IMR-90 (cell line): ENCODE results near the gene TUBGCP6.

Experiments used
- CTCF ChIP-seq: conservative IDR thresholded peaks from 2 replicates; pipeline ENCODE4 v1.5.1; 2012; ENCODE audit warnings: mild to moderate bottlenecking, low read depth, low read length, improper control_type of control experiment
- FOS ChIP-seq: fragments of 150-350 bp; IDR thresholded peaks from 2 replicates; pipeline ENCODE4 v1.6.1; 2016; ENCODE audit warnings: low read depth, low read length
- MAFK ChIP-seq: IDR thresholded peaks from 2 replicates; pipeline ENCODE4 v1.6.1; 2012; ENCODE audit warnings: low read depth, low read length, improper control_type of control experiment
- MXI1 ChIP-seq: IDR thresholded peaks from 2 replicates; pipeline ENCODE4 v1.6.1; 2012; ENCODE audit warnings: low read depth, mild to moderate bottlenecking, low read length, moderate library complexity, borderline replicate concordance
- POLR2A ChIP-seq: IDR thresholded peaks from 2 replicates; pipeline ENCODE4 v1.6.1; 2012; ENCODE audit warnings: mild to moderate bottlenecking, low read depth, low read length
- RAD21 ChIP-seq: IDR thresholded peaks from 2 replicates; pipeline ENCODE4 v1.6.1; 2012; ENCODE audit warnings: low read length, improper control_type of control experiment
- RCOR1 ChIP-seq: IDR thresholded peaks from 2 replicates; pipeline ENCODE4 v1.6.1; 2012; ENCODE audit warnings: mild to moderate bottlenecking, low read length, improper control_type of control experiment; ENCODE audit not compliant: insufficient replicate concordance
- RFX5 ChIP-seq: IDR thresholded peaks from 2 replicates; pipeline ENCODE4 v1.8.0; 2012; ENCODE audit warnings: low read depth, mild to moderate bottlenecking, low read length, moderate library complexity
- SMC3 ChIP-seq: fragments of 150-350 bp; IDR thresholded peaks from 2 replicates; pipeline ENCODE4 v1.6.1; 2016; ENCODE audit warnings: low read depth, mild to moderate bottlenecking, antibody characterized with exemption, low read length, moderate library complexity

- TF ChIP-seq CTCF = no peak
- no peak for TF ChIP-seq POLR2A
- no peak for TF ChIP-seq RCOR1
- no peak for TF ChIP-seq MAFK
- no peak for TF ChIP-seq SMC3
- TF ChIP-seq FOS = no peak
- no peak for TF ChIP-seq MXI1
- TF ChIP-seq RFX5 = no peak
- no peak for TF ChIP-seq RAD21
Measured at GRCh38 chr22:50238755-50239154, 6.1 kb downstream of the TUBGCP6 start.
